ENCODE measurements around the gene LGALS7. TPM values are rescaled to one million over a fixed set of nuclear protein-coding genes. Genes with fewer than 3 reads are reported as not detected.
"Not testable (repeated sequence)": the region's sequence is repeated elsewhere in the genome, so short reads cannot be mapped to it uniquely, and the experiment has no call there.

The LGALS7 gene
- total RNA-seq, 1 experiment from 2014 or later = not detected

DNA sequence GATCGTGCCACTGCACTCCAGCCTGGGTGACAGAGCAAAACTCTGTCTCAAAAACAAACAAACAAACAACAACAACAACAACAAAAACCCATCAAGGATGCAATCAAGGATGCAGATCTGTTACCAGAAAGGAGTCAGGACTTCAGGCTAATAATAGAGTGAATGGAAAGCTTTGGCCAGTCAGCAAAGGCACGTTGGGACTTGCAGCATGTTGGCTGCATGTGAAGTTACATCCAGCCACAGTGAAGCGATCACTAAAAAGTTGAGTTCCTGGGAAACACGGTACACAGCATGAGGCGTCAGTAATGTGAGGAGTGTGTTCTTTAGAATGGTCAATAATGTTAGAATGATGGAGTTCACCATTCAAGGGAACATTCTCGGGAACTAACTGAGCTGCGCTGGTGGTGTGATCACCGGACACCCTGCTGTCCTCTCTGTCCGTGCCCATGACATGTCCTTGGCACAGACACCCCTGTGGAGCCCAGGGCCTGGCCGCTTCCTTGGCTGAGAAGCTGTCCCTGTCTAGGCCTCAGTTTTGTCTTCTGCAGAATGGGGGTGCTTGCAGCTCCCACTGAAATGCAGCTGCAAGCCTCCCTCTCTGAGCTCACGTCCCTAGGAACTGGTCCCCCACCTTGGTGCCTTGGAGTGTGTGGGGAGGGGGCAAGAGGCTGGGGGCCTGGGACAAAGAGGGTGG is 13.4 kb upstream of the LGALS7 start:
- no TSS peak for BruUV-seq (replicated peaks)
- Histone ChIP-seq H3K4me1 (ENCODE audit: control insufficient read depth, insufficient read depth, low read length) (peaks cover 9% of the 10 kb centered on the region), H3K36me3 (ENCODE audit: control insufficient read depth, insufficient read depth, low read length) (no peaks in the 10 kb centered on the region), H3K9me3 (ENCODE audit: control insufficient read depth, insufficient read depth, low read depth, low read length) (no peaks in the 10 kb centered on the region), H3K27ac (ENCODE audit: low read length) (no peak overlapping the region), H3K4me3 (ENCODE audit: low read depth in 2 of 2, low read length in 2 of 2) (no peak overlapping the region), H3K27me3 (ENCODE audit: control insufficient read depth, insufficient read depth, low read length) (no peaks in the 10 kb centered on the region)
- DNase-seq (ENCODE audit: low read depth, low spot score) (no peak), ATAC-seq (no peak)
- in situ Hi-C loops (cut with HindIII; ENCODE audit: low pct_unique_long_range_greater_than_20kb, low sequenced_read_pairs) (loop anchor here (25.0 kb wide), 1 partner anchor 1001 kb away; the partner anchor contains the start of gene LEUTX), intact Hi-C loops (cut with micrococcal nuclease; ENCODE audit: unreplicated experiment) (no loop called here)
- ChIA-PET POLR2A (interaction anchor here (0.5 to 0.6 kb wide), 5 partner anchors 19 to 273 kb away, joined by 7 to 20 read pairs (median 8); no protein-coding TSS in a partner anchor), CTCF (interaction anchor here (0.7 to 2.3 kb wide), 2 partner anchors 17 to 1014 kb away, joined by 5 to 27 read pairs; no protein-coding TSS in a partner anchor)
- TF ChIP-seq SIN3A (IDR thresholded peaks at IDR 0.05; ENCODE audit: borderline replicate concordance, insufficient read depth, low read depth, low read length) (no peak), TCF7L2 (IDR thresholded peaks at IDR 0.05; ENCODE audit: low read depth, low read length) (no peak), POLR2AphosphoS5 (IDR thresholded peaks at IDR 0.05; ENCODE audit: low read depth, low read length) (no peak), REST (IDR thresholded peaks at IDR 0.05; ENCODE audit: insufficient read depth in 1 of 2, low read depth in 2 of 2, low read length in 1 of 2) (no peak)
- TF ChIP-seq, protein P1, sequence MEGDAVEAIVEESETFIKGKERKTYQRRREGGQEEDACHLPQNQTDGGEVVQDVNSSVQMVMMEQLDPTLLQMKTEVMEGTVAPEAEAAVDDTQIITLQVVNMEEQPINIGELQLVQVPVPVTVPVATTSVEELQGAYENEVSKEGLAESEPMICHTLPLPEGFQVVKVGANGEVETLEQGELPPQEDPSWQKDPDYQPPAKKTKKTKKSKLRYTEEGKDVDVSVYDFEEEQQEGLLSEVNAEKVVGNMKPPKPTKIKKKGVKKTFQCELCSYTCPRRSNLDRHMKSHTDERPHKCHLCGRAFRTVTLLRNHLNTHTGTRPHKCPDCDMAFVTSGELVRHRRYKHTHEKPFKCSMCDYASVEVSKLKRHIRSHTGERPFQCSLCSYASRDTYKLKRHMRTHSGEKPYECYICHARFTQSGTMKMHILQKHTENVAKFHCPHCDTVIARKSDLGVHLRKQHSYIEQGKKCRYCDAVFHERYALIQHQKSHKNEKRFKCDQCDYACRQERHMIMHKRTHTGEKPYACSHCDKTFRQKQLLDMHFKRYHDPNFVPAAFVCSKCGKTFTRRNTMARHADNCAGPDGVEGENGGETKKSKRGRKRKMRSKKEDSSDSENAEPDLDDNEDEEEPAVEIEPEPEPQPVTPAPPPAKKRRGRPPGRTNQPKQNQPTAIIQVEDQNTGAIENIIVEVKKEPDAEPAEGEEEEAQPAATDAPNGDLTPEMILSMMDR (IDR thresholded peaks at IDR 0.05) = no peak

DNA sequence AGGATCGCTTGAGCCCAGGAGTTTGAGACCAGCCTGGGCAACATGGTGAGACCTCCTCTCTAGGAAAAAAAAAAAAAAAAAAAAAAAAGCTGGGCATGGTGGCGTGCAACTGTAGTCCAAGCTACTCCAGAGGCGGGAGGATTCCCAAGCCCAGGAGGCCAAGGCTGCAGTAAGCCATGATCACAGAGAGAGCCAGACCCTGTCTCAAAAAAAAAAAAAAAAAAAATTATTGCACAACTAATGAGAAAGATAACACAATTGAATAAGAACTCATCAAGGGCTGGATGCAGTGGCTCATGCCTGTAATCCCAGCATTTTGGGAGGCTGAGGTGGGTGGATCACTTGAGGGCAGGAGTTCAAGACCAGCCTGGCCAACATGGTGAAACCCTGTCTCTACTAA is 12.7 kb upstream of the LGALS7 start:
- H3K27me3 ChIP-seq (ENCODE audit: control insufficient read depth, insufficient read depth, low read length); BruUV-seq (replicated peaks); ATAC-seq; H3K9me3 ChIP-seq (ENCODE audit: control insufficient read depth, insufficient read depth, low read depth, low read length); DNase-seq (ENCODE audit: low read depth, low spot score); H3K4me3 ChIP-seq (ENCODE audit: low read depth in 2 of 2, low read length in 2 of 2); intact Hi-C loops (cut with micrococcal nuclease; ENCODE audit: unreplicated experiment); H3K4me1 ChIP-seq (ENCODE audit: control insufficient read depth, insufficient read depth, low read length); H3K36me3 ChIP-seq (ENCODE audit: control insufficient read depth, insufficient read depth, low read length); H3K27ac ChIP-seq (ENCODE audit: low read length): not testable (repeated sequence)
- ChIA-PET CTCF (interaction anchor here (0.7 to 2.3 kb wide), 2 partner anchors 17 to 1014 kb away, joined by 5 to 27 read pairs; no protein-coding TSS in a partner anchor), POLR2A (interaction anchor here (0.6 kb wide), 2 partner anchors 18 to 92 kb away, joined by 12 to 20 read pairs; no protein-coding TSS in a partner anchor)
- in situ Hi-C loops (cut with HindIII; ENCODE audit: low pct_unique_long_range_greater_than_20kb, low sequenced_read_pairs) = loop anchor here (25.0 kb wide), 1 partner anchor 1001 kb away; the partner anchor contains the start of gene LEUTX
